Thoracic aorta (tissue), 2 donors: ENCODE results near the gene OR2AG2. TPM values are rescaled to one million over a fixed set of nuclear protein-coding genes. Genes with fewer than 3 reads are reported as not detected.
"Not testable (repeated sequence)": the region's sequence is repeated elsewhere in the genome, so short reads cannot be mapped to it uniquely, and the experiment has no call there.

Experiments used
- ATAC-seq: fragments of 150-250 bp; one replicate; pipeline ENCODE4 v1.8.0; 2017; ENCODE audit warnings: low read depth; ENCODE audit not compliant: insufficient number of reproducible peaks, low FRiP score
- DNase-seq: peaks from one replicate; pipeline ENCODE4 v3.0.0-alpha.2; 2020; ENCODE audit warnings: low spot score
- H3K27ac ChIP-seq, 2 donors: fragments of 200-600 bp; sonication (generic); 1 replicate in 1 of 2; 2 replicates in 1 of 2; pipeline ENCODE4 v1.5.1; 2016; ENCODE audit warnings: mild to moderate bottlenecking in 2 of 2, moderate library complexity in 2 of 2
- H3K27me3 ChIP-seq: fragments of 200-600 bp; sonication (generic); replicated peaks from 2 replicates; pipeline ENCODE4 v1.6.0; 2016; ENCODE audit warnings: mild to moderate bottlenecking; ENCODE audit not compliant: insufficient read depth
- H3K36me3 ChIP-seq: fragments of 200-600 bp; sonication (generic); one replicate; pipeline ENCODE4 v1.5.1; 2016
- H3K4me1 ChIP-seq, 2 donors: fragments of 200-600 bp; sonication (generic); 1 replicate in 1 of 2; 2 replicates in 1 of 2; pipeline versions ENCODE4 v1.5.1 to v1.6.0; 2016; ENCODE audit warnings: low read depth in 2 of 2, mild to moderate bottlenecking in 1 of 2; ENCODE audit not compliant: control insufficient read depth in 1 of 2
- H3K4me3 ChIP-seq: fragments of 200-600 bp; sonication (generic); 2 replicates; pipeline ENCODE4 v1.5.1; 2016; ENCODE audit warnings: mild to moderate bottlenecking
- H3K9me3 ChIP-seq: fragments of 200-600 bp; sonication (generic); 2 replicates; pipeline ENCODE4 v1.5.1; 2016
- CTCF ChIP-seq: fragments of 200-600 bp; sonication (generic); IDR thresholded peaks from one replicate; pipeline ENCODE4 v1.5.1; 2019; ENCODE audit warnings: antibody characterized with exemption
- total RNA-seq, 2 donors: library from RNA; depleted of rRNA; stranded (reverse); fragments of >200 nt; gene quantifications; one replicate each; pipeline versions ENCODE4 v1.1.0 to v1.2.3, GENCODE V29; 2016

Gene OR2AG2
- total RNA-seq = under 1 TPM in 1 of 2 donors, not detected in 1; 0.35 TPM

- Histone ChIP-seq H3K9me3 (no peaks in the 10 kb centered on the region), H3K36me3 (no peaks in the 10 kb centered on the region), H3K27me3 (no peaks in the 10 kb centered on the region), H3K4me3 (no peak within 1 kb of the TSS), H3K27ac (peak within 1 kb of the TSS in 1 of 2 donors; percentile 30), H3K4me1 (no peaks in the 10 kb centered on the region)
- ATAC-seq (no peak), DNase-seq (no peak)
- no peak for TF ChIP-seq CTCF
These were observed at the start of gene OR2AG2 for GRCh38 chr11:6771926-6772893. Gene OR2AG2, minus strand, starts transcription at chr11:6771976. Its CDS starts 3,019 bp downstream, at chr11:6768957.

- ATAC-seq (no peak), DNase-seq (no peak)
- Histone ChIP-seq H3K9me3 (no peaks in the 10 kb centered on the region), H3K4me3 (no peak overlapping the region), H3K4me1 (no peaks in the 10 kb centered on the region), H3K27me3 (no peaks in the 10 kb centered on the region), H3K36me3 (no peaks in the 10 kb centered on the region), H3K27ac (no peak overlapping the region)
- TF ChIP-seq CTCF = no peak
These were observed 47.2 kb upstream of the OR2AG2 start for GRCh38 chr11:6818967-6819366.

GRCh38 chr11:6817694-6818093 is 45.9 kb upstream of the OR2AG2 start:
- no peaks in the 10 kb centered on the region for H3K27me3 ChIP-seq
- no peak for TF ChIP-seq CTCF
- no peak overlapping the region for H3K4me3 ChIP-seq
- no peak for DNase-seq
- ATAC-seq = no peak
- no peaks in the 10 kb centered on the region for H3K36me3 ChIP-seq
- H3K27ac ChIP-seq = no peak overlapping the region
- no peaks in the 10 kb centered on the region for H3K9me3 ChIP-seq
- no peaks in the 10 kb centered on the region for H3K4me1 ChIP-seq

GRCh38 chr11:6813656-6814055 is 41.9 kb upstream of the OR2AG2 start:
- DNase-seq = no peak
- no peak overlapping the region for H3K27ac ChIP-seq
- no peak for ATAC-seq
- H3K36me3 ChIP-seq = no peaks in the 10 kb centered on the region
- no peak for TF ChIP-seq CTCF
- no peaks in the 10 kb centered on the region for H3K9me3 ChIP-seq
- no peaks in the 10 kb centered on the region for H3K4me1 ChIP-seq
- H3K27me3 ChIP-seq = no peaks in the 10 kb centered on the region
- H3K4me3 ChIP-seq = no peak overlapping the region

- Histone ChIP-seq H3K4me3 (no peak overlapping the region), H3K27ac (no peak overlapping the region), H3K36me3 (no peaks in the 10 kb centered on the region), H3K27me3 (no peaks in the 10 kb centered on the region), H3K4me1 (no peaks in the 10 kb centered on the region), H3K9me3 (no peaks in the 10 kb centered on the region)
- peak; percentile 72 for TF ChIP-seq CTCF
- DNase-seq (no peak), ATAC-seq (no peak)
These were observed 40.7 kb upstream of the OR2AG2 start for GRCh38 chr11:6812390-6813005.

GRCh38 chr11:6801075-6801474 is 29.3 kb upstream of the OR2AG2 start:
- H3K27me3 ChIP-seq, DNase-seq, H3K4me1 ChIP-seq, H3K36me3 ChIP-seq, H3K27ac ChIP-seq, H3K4me3 ChIP-seq, H3K9me3 ChIP-seq, ATAC-seq: not testable (repeated sequence)
